Measurements from ENCODE around the gene TFAP2C.

DNA sequence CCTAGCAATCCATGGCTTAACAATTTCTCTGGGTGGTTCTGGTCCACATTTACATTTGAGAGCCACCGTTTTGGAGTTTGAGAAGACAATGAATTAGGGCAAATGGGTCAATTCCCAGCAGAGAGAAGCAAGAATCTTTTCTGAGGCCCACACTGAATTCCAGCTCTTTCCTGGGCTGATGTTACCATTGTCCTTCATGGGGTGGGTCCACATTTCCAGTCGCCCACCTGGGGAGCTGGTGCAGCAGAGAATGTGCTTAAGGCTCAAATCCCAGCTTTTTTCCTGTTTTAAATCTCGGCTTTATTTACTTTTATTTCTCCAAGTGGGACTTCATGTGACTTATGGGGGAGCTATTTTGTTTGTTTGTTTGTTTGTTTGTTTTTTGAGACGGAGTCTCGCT lies 44.2 kb upstream of the TFAP2C start:
- TF ChIP-seq, protein P1, sequence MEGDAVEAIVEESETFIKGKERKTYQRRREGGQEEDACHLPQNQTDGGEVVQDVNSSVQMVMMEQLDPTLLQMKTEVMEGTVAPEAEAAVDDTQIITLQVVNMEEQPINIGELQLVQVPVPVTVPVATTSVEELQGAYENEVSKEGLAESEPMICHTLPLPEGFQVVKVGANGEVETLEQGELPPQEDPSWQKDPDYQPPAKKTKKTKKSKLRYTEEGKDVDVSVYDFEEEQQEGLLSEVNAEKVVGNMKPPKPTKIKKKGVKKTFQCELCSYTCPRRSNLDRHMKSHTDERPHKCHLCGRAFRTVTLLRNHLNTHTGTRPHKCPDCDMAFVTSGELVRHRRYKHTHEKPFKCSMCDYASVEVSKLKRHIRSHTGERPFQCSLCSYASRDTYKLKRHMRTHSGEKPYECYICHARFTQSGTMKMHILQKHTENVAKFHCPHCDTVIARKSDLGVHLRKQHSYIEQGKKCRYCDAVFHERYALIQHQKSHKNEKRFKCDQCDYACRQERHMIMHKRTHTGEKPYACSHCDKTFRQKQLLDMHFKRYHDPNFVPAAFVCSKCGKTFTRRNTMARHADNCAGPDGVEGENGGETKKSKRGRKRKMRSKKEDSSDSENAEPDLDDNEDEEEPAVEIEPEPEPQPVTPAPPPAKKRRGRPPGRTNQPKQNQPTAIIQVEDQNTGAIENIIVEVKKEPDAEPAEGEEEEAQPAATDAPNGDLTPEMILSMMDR (IDR thresholded peaks at IDR 0.05; ENCODE audit: poor library complexity): no peak
- TF ChIP-seq EZH2 (IDR thresholded peaks at IDR 0.05; ENCODE audit: borderline replicate concordance) (no peak), EZH2phosphoT487 (IDR thresholded peaks at IDR 0.05; ENCODE audit: low read depth, severe bottlenecking, unreplicated experiment) (no peak)

All from hepatocyte (in vitro differentiated cells).